Aorta (tissue), 5 donors: ENCODE results near the gene ATP2A3. TPM values are rescaled to one million over a fixed set of nuclear protein-coding genes. Genes with fewer than 3 reads are reported as not detected.

Experiments
- ATAC-seq: fragments of 200-7000 bp; cut with Tn5 transposase; one replicate; pipeline ENCODE4 v1.9.1; 2022; ENCODE audit warnings: moderate library complexity; ENCODE audit not compliant: low FRiP score
- DNase-seq, 2 donors: peaks; one replicate each; pipeline ENCODE4 v3.0.0-alpha.2; 2020
- H3K27ac ChIP-seq, 2 donors: one replicate each; pipeline ENCODE4 v1.5.1; 2013; ENCODE audit warnings: low read length in 2 of 2, mild to moderate bottlenecking in 2 of 2, moderate library complexity in 2 of 2, control low read depth in 1 of 2, inconsistent platforms in 1 of 2, low read depth in 1 of 2
- H3K27me3 ChIP-seq, 2 donors: one replicate each; pipeline ENCODE4 v1.6.1; 2013; ENCODE audit warnings: control low read depth in 1 of 2, low read length in 1 of 2, mild to moderate bottlenecking in 1 of 2, moderate library complexity in 1 of 2; ENCODE audit not compliant: insufficient read depth in 2 of 2, control insufficient read depth in 1 of 2
- H3K36me3 ChIP-seq, 2 donors: one replicate each; pipeline ENCODE4 v1.6.1; 2013; ENCODE audit warnings: control low read depth in 1 of 2, low read length in 1 of 2, mild to moderate bottlenecking in 1 of 2; ENCODE audit not compliant: insufficient read depth in 2 of 2, control insufficient read depth in 1 of 2
- H3K4me1 ChIP-seq, 2 donors: one replicate each; pipeline ENCODE4 v1.6.1; 2013; ENCODE audit warnings: low read length in 2 of 2, control low read depth in 1 of 2, mild to moderate bottlenecking in 1 of 2, moderate library complexity in 1 of 2; ENCODE audit not compliant: insufficient read depth in 2 of 2, control insufficient read depth in 1 of 2
- H3K4me3 ChIP-seq, 2 donors: one replicate each; pipeline ENCODE4 v1.5.1; 2013; ENCODE audit warnings: low read length in 2 of 2, control low read depth in 1 of 2, mild to moderate bottlenecking in 1 of 2
- H3K9me3 ChIP-seq: one replicate; pipeline ENCODE4 v1.6.1; 2013; ENCODE audit warnings: mild to moderate bottlenecking, low read length; ENCODE audit not compliant: control insufficient read depth
- WGBS, 2 donors: extraction: QIAGEN DNeasy Blood & Tissue Kit; methylation state at CpG; one replicate each; pipeline ENCODE4 v1.1.7; 2013; 5-methylcytosine and 5-hydroxymethylcytosine counted together
- intact Hi-C, 2 donors: fragments of 100-400 bp; cut with DNase I; formaldehyde crosslinking; loops; one replicate each; pipeline versions ENCODE4 v1.14.2 to v1.15.0; 2022
- polyA plus RNA-seq, 2 donors: library from polyadenylated mRNA; stranded (reverse); fragments of 200-250 nt; gene quantifications; one replicate each; pipeline ENCODE4 v1.2.3, GENCODE V29; 2013
- total RNA-seq, 2 donors: library from RNA; stranded (reverse); fragmentation: NEBNext Ultra II Directional; extraction: Animal tissue kit (Norgen Biotek cat#: 25700); gene quantifications; one replicate each; pipeline ENCODE4 v1.2.1, GENCODE V29; 2021
- donor health status: healthy with polysubstance abuse.
- donor health status: Bipolar disorder and iron deficiency.
- donor health status: DM: no; HTN: no; CAD: no.
- donor health status: DM: no; HTN: no; CAD: no.
- donor health status: DM: yes; HTN: yes; CAD: no.

The ATP2A3 gene
- total and polyA plus RNA-seq, 4 donors = 7.5 to 88.7 (median 30.4) TPM

DNA sequence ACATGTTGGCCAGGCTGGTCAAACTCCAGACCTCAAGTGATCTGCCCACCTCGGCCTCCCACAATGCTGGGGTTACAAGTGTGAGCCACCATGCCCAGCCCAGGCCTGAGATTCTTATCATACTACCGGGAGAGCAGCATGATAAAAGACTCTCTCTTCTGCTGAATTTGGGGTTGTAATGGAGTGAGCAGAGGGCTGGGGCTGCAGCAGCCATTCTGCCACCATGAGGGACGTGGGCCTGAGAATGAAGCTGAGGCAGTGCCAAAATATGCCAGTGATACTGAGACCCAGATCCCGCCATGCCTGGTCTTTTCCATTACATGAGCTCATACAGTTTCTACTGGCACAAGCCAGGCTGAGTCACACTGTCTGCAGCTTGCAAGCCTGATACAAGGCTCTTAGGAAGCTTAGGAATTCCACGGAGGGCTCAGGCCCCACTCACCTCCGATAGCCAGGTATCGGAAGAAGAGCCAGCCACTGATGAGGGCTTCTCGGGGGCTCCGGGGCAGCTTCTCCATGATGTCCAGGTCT lies 28.3 kb downstream of the ATP2A3 start:
- intact Hi-C loops = no loop called here
- WGBS, 2 donors = 53 to 63% methylated on average over 9 of the region's 9 CpGs
- H3K27ac ChIP-seq = no peak overlapping the region
- DNase-seq = no peak
- H3K4me3 ChIP-seq = no peak overlapping the region
- no peaks in the 10 kb centered on the region for H3K27me3 ChIP-seq
- no peaks in the 10 kb centered on the region for H3K9me3 ChIP-seq
- H3K4me1 ChIP-seq = no peaks in the 10 kb centered on the region
- peaks cover 0 to 12% of the 10 kb centered on the region in 2 donors for H3K36me3 ChIP-seq
- no peak for ATAC-seq

DNA sequence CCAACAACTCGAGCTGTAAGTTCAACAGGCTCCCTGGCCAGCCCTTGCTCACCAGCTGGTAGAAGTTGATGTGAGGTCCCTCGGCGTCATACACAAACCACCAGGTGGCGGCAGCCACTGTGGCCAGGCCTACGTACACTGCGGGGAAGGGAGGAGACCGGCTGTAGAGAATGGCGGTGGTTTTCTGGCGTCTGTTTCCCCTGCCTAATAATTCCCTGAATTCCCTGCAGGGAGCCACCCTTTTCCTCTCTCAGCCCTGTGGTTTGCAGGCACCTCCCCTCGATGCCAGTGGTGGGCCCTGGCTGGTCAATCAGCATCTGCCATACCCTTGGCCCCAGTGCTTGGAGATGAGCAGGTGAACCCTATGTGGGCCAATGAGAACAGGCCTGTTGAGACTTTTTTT lies 29.1 kb downstream of the ATP2A3 start:
- no peak overlapping the region for H3K27ac ChIP-seq
- 30 to 38% methylated on average over 10 of the region's 10 CpGs for WGBS, 2 donors
- H3K27me3 ChIP-seq = no peaks in the 10 kb centered on the region
- no peaks in the 10 kb centered on the region for H3K9me3 ChIP-seq
- peak; percentile 68 for ATAC-seq
- peaks cover 0 to 11% of the 10 kb centered on the region in 2 donors for H3K36me3 ChIP-seq
- peak in 1 of 2 donors; percentile 75 for DNase-seq
- intact Hi-C loops = no loop called here
- no peak overlapping the region for H3K4me3 ChIP-seq
- H3K4me1 ChIP-seq = no peaks in the 10 kb centered on the region

DNA sequence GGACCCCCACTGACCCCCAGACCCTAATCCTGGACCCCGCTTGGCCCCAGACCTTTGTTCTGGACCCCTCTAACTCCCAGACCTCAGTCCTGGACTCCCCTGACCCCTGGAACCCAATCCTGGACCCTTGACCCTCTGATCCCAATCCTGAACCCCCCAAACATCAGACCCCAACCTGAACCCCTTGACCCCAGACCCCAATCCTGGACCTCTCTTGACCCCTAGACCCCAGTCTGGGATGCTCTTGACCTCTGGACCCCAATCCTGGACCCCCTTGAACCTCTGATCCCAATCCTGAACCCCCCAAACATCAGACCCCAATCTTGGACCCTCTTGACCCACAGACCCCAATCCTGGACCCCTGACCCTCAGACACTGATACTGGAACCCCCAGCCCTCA lies 34.5 kb downstream of the ATP2A3 start:
- no peaks in the 10 kb centered on the region for H3K36me3 ChIP-seq
- intact Hi-C loops = no loop called here
- ATAC-seq = no peak
- H3K27me3 ChIP-seq = no peaks in the 10 kb centered on the region
- 86 to 99% methylated on average over 1 of the region's 1 CpG for WGBS, 2 donors
- no peaks in the 10 kb centered on the region for H3K9me3 ChIP-seq
- H3K4me1 ChIP-seq = no peaks in the 10 kb centered on the region
- no peak overlapping the region for H3K4me3 ChIP-seq
- no peak for DNase-seq
- no peak overlapping the region for H3K27ac ChIP-seq

DNA sequence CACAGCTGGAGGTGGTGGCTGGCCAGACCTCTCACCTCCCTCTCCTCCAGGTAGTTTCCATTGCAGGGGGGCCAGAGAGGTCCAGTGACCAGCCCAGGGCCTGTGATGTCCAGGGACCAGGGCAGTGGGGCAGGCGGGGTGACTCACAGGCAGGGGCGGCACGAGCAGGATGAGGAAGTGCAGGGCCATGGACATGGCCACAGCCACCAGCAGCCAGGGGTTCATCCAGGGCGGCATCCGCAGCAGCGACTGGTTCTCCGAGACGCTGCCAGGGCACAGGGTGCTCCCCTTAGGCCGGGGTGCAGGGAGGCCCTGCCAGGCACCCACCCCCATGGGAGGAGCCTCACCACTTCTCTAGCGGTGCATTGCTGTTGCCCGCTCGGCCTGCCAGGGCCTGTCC lies 35.1 kb downstream of the ATP2A3 start:
- no peaks in the 10 kb centered on the region for H3K9me3 ChIP-seq
- H3K36me3 ChIP-seq = no peaks in the 10 kb centered on the region
- no peak for DNase-seq
- H3K27me3 ChIP-seq = no peaks in the 10 kb centered on the region
- H3K4me3 ChIP-seq = no peak overlapping the region
- H3K4me1 ChIP-seq = no peaks in the 10 kb centered on the region
- no peak overlapping the region for H3K27ac ChIP-seq
- 81 to 95% methylated on average over 8 to 12 of the region's 12 CpGs for WGBS, 2 donors
- no peak for ATAC-seq
- intact Hi-C loops = no loop called here

DNA sequence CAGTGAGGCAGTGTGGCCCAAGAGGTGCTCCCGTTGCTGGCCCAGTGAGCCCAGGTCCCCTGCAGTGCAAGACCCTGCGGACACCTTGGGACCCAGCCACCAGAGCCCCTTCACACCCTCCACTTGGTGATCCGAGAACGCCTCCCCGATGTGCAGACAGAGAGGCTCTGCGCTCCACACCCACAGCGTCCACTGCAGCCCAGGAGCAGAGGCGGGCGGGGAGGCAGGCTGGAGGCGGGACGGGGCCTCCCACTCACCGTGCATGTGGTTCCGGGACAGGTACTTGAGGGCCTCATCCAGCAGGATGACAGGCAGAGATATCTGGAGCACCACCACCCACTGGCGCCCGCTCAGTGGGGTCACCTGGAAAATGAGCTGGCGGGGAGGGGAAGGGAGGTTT lies 35.8 kb downstream of the ATP2A3 start:
- intact Hi-C loops = no loop called here
- no peaks in the 10 kb centered on the region for H3K9me3 ChIP-seq
- no peak for ATAC-seq
- no peaks in the 10 kb centered on the region for H3K27me3 ChIP-seq
- no peaks in the 10 kb centered on the region for H3K4me1 ChIP-seq
- H3K36me3 ChIP-seq = no peaks in the 10 kb centered on the region
- no peak overlapping the region for H3K4me3 ChIP-seq
- peak in 1 of 2 donors; percentile 64 for DNase-seq
- 95 to 96% methylated on average over 16 of the region's 16 CpGs for WGBS, 2 donors
- H3K27ac ChIP-seq = no peak overlapping the region

DNA sequence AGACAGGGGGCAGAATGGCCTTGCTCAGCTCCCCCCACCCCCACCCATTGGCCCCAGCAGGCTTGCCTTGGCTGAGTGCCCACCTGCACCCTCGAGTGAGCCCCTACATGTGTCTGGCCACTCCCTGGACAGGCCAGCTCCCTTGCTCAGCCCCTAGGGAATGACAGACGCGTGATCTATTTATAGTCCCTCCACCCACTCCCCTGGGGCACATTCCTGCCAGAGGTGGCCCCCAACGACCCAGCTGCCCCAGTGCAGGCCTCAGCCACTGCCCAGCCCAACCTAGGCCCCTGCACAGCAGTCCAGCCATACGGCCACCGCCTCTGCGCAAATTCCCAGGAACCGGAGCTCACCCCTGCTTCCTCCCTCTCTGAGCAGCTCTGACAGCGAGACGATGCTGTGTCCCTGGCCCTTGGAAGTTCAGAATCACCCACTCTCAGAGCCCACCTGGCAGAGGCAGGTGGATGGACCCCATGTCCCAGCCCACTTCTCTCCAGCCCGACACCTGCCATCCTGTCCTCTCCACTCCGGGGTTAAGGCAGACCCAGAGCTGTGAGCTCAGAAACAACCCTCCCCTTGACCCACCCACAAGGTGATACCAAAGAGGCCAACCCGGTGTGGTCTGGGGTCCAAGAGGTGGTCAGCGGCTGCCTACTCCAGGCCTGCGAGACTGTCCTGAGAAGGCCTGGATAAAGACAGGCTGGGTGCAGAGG lies 36.5 kb downstream of the ATP2A3 start:
- H3K27ac ChIP-seq = no peak overlapping the region
- H3K4me1 ChIP-seq = no peaks in the 10 kb centered on the region
- intact Hi-C loops = no loop called here
- H3K27me3 ChIP-seq = no peaks in the 10 kb centered on the region
- H3K4me3 ChIP-seq = no peak overlapping the region
- 40 to 44% methylated on average over 15 of the region's 15 CpGs for WGBS, 2 donors
- H3K36me3 ChIP-seq = no peaks in the 10 kb centered on the region
- DNase-seq (no peak), ATAC-seq (peak; percentile 42)
- H3K9me3 ChIP-seq = no peaks in the 10 kb centered on the region

DNA sequence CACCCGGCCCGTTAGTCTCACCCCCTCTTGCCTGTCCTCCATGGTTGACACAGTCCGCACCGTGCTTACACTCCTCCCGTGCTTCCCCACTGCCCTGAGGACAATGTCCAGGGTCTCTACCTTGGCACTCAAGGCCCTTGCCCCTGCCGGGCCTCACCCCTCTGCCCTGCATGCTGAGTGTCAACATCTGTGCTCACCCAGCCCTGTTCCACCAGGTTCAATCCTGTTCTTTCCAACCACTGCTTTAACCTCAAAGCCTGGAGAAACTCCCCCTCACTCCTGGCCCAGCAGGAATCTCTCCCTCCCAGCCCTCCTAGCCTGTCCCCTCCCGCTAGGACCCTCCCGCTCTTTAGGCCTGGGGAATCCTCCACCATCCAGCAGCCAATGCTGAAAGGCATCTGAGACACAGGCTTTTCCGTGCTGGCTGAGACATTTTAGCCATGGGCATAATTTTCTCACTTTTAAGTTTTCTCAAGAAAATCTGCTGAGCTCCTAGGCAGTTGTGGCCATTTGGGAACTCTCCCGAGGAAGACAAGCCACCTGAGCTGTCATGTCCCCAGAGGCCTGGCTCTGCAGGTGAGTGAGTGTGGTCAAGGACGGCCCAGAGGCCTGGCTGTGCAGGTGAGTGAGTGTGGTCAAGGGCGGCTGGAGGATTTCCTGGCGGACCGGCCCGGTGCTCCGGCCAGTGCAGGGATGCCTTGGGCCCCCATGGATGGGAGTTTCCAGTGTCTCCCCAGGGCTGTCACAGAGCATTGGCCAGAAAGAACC lies 37.2 kb downstream of the ATP2A3 start:
- WGBS, 2 donors = 59 to 69% methylated on average over 16 of the region's 16 CpGs
- no peaks in the 10 kb centered on the region for H3K36me3 ChIP-seq
- H3K4me3 ChIP-seq = no peak overlapping the region
- intact Hi-C loops = no loop called here
- no peaks in the 10 kb centered on the region for H3K9me3 ChIP-seq
- no peaks in the 10 kb centered on the region for H3K4me1 ChIP-seq
- no peak for ATAC-seq
- no peak overlapping the region for H3K27ac ChIP-seq
- DNase-seq = no peak
- H3K27me3 ChIP-seq = no peaks in the 10 kb centered on the region

DNA sequence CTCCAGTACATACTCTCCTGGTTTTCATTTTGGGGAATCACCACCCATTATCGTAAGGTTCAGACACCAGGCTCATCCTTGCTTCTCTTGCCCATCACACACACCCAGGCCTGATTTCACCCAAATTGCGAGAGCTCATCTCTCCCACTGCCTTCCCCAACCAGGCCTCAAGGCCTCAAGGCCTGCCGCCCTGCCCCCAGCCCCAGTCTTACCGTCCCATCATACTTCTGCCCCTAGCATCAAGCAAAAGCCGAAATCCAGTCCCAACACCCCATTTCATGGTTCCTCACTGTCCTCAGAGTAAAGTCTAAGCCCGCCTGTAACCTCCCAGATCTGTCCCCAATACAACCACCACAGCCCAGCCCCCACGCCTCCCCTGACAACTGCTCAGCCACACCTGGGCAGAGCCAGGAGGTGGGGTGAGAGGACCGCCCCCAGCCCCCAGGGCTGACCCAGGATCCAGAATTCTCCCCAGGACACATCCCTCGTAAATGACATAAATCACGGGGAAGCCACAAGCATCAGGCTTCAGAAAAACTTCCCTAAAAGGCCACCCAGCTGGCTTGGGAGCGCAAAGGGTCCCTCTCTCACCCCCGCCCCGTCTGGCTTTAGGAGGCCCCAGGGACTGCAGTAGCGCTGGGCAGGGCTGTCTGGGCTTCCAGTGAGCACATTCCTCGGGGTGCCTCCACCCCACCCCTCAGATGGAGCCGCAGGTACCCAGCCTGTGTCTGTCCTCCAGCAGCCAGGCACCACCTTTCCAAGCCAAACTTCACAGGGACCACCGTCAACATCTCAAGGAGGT lies 38.4 kb downstream of the ATP2A3 start:
- Histone ChIP-seq H3K27me3 (no peaks in the 10 kb centered on the region), H3K4me3 (no peak overlapping the region), H3K36me3 (no peaks in the 10 kb centered on the region), H3K27ac (no peak overlapping the region), H3K9me3 (no peaks in the 10 kb centered on the region), H3K4me1 (no peaks in the 10 kb centered on the region)
- WGBS, 2 donors = 89 to 90% methylated on average over 17 of the region's 17 CpGs
- ATAC-seq (no peak), DNase-seq (no peak)
- intact Hi-C loops = no loop called here
